DND-41 (cell line): ENCODE data around the gene MARK4.

Source experiments
- ATAC-seq: fragments of 200-7000 bp; cut with Tn5 transposase; 3 replicates; pipeline ENCODE4 v1.9.1; 2021; ENCODE audit warnings: low read depth; ENCODE audit not compliant: insufficient read depth
- DNase-seq: peaks from one replicate; pipeline ENCODE4 v3.0.0-alpha.2; 2020
- H2AFZ ChIP-seq: 2 replicates; pipeline ENCODE4 v1.6.0; 2012; ENCODE audit warnings: low read depth, low read length
- H3K27ac ChIP-seq: 2 replicates; pipeline ENCODE4 v1.5.1; 2012; ENCODE audit warnings: low read length, inconsistent platforms
- H3K27me3 ChIP-seq: fragments of 200-600 bp; sonication (generic); 2 replicates; pipeline ENCODE4 v1.6.0; 2012; ENCODE audit warnings: low read length, mild to moderate bottlenecking, inconsistent platforms; ENCODE audit not compliant: insufficient read depth, poor library complexity
- H3K36me3 ChIP-seq: 2 replicates; pipeline ENCODE4 v1.5.1; 2012; ENCODE audit warnings: low read length, inconsistent platforms; ENCODE audit not compliant: insufficient read depth
- H3K4me1 ChIP-seq: 2 replicates; pipeline ENCODE4 v1.5.1; 2012; ENCODE audit warnings: mild to moderate bottlenecking, low read length; ENCODE audit not compliant: insufficient read depth
- H3K4me2 ChIP-seq: 2 replicates; pipeline ENCODE4 v1.6.0; 2012; ENCODE audit warnings: mild to moderate bottlenecking, moderate library complexity, low read length, inconsistent platforms; ENCODE audit not compliant: insufficient read depth
- H3K4me3 ChIP-seq, 2 experiments: fragments of 200-600 bp in 1 of 2; shearing (Covaris generic) in 1 of 2; 2 replicates each; pipeline ENCODE4 v1.5.1; 2012 to 2016; ENCODE audit warnings: inconsistent platforms in 2 of 2, low read length in 2 of 2, mild to moderate bottlenecking in 2 of 2, low read depth in 1 of 2, moderate library complexity in 1 of 2
- H3K79me2 ChIP-seq: 2 replicates; pipeline ENCODE4 v1.6.0; 2012; ENCODE audit warnings: low read length, inconsistent platforms; ENCODE audit not compliant: insufficient read depth
- H3K9ac ChIP-seq: 2 replicates; pipeline ENCODE4 v1.6.0; 2012; ENCODE audit warnings: low read depth, mild to moderate bottlenecking, inconsistent platforms, low read length, moderate library complexity
- H3K9me3 ChIP-seq: 2 replicates; pipeline ENCODE4 v1.5.1; 2012; ENCODE audit warnings: low read length, moderate library complexity, mild to moderate bottlenecking, inconsistent platforms; ENCODE audit not compliant: insufficient read depth, severe bottlenecking
- H4K20me1 ChIP-seq: 2 replicates; pipeline ENCODE4 v1.6.0; 2012; ENCODE audit warnings: low read length; ENCODE audit not compliant: insufficient read depth
- EZH2 ChIP-seq: IDR thresholded peaks from 3 replicates; pipeline ENCODE4 v1.6.1; 2012; ENCODE audit warnings: borderline replicate concordance, low read depth, mild to moderate bottlenecking, moderate library complexity, low read length, inconsistent platforms; ENCODE audit not compliant: severe bottlenecking
- TF ChIP-seq, protein P1 (sequence below): IDR thresholded peaks from 2 replicates; pipeline ENCODE4 v1.5.1; 2012; ENCODE audit warnings: borderline replicate concordance, low read length, moderate library complexity, mild to moderate bottlenecking; ENCODE audit not compliant: poor library complexity, severe bottlenecking; ENCODE audit errors: extremely low read depth

Gene MARK4

DNA sequence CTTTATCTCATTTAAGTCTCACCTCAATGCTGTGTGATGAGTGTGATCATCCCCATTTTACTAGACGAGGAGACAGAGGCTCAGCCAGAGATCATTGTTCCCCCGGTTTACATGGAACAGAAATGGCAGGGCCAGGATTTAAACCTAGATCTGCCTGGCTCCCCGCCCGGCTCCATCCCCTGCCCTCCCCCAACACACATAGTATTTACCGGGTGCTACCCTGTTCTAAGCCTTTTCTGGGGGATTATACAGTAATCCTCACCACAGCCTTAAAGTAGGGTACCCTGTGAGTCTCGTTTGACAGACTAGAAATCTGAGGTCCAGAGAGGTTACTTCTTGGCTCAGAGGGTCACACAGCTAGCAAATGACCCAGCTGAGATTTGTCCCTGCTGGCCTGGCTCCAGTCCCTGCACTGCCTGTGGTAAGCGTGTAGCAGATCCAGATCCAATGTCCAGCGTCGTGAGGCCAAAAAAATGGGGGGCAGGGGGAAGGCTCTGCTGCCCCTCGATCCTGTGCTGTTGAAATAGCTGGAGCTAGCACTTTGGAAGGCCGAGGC is 85.7 kb downstream of the MARK4 start:
- Histone ChIP-seq H3K36me3 (no peaks in the 10 kb centered on the region), H3K4me2 (no peak overlapping the region), H3K79me2 (no peaks in the 10 kb centered on the region), H3K9me3 (no peaks in the 10 kb centered on the region), H3K27me3 (no peaks in the 10 kb centered on the region), H3K27ac (no peak overlapping the region), H3K9ac (no peak overlapping the region), H3K4me3 (no peak overlapping the region), H4K20me1 (no peaks in the 10 kb centered on the region), H3K4me1 (peaks cover 5% of the 10 kb centered on the region; the same call in 1 of the 2 replicates), H2AFZ (no peak overlapping the region)
- DNase-seq (no peak), ATAC-seq (no peak)
- TF ChIP-seq, protein P1, sequence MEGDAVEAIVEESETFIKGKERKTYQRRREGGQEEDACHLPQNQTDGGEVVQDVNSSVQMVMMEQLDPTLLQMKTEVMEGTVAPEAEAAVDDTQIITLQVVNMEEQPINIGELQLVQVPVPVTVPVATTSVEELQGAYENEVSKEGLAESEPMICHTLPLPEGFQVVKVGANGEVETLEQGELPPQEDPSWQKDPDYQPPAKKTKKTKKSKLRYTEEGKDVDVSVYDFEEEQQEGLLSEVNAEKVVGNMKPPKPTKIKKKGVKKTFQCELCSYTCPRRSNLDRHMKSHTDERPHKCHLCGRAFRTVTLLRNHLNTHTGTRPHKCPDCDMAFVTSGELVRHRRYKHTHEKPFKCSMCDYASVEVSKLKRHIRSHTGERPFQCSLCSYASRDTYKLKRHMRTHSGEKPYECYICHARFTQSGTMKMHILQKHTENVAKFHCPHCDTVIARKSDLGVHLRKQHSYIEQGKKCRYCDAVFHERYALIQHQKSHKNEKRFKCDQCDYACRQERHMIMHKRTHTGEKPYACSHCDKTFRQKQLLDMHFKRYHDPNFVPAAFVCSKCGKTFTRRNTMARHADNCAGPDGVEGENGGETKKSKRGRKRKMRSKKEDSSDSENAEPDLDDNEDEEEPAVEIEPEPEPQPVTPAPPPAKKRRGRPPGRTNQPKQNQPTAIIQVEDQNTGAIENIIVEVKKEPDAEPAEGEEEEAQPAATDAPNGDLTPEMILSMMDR, result no peak
- no peak for TF ChIP-seq EZH2

DNA sequence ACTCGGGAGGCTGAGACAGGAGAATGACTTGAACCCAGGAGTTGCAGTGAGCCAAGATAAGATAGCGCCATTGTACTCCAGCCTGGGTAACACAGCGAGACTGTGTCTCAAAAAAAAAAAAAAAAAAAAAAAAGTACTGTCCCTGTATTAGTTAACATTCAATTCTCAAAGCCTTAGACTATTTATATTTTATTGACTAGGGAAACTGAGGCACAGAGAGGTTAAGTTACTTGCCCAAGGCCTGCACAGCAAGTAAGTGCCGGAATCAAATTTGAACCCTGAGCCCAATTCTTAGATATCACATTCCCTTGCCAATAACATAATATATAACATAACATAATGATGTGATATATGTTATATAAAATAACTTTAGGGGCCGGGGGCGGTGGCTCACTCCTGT is 88.6 kb downstream of the MARK4 start:
- H2AFZ ChIP-seq, result no peak overlapping the region
- no peak overlapping the region for H3K4me3 ChIP-seq
- no peaks in the 10 kb centered on the region for H3K36me3 ChIP-seq
- H3K4me2 ChIP-seq, result no peak overlapping the region
- DNase-seq (no peak), ATAC-seq (no peak)
- no peaks in the 10 kb centered on the region for H3K27me3 ChIP-seq
- H3K4me1 ChIP-seq, result peaks cover 5% of the 10 kb centered on the region; the same call in 1 of the 2 replicates
- TF ChIP-seq, protein P1, result no peak
- no peak for TF ChIP-seq EZH2
- no peak overlapping the region for H3K9ac ChIP-seq
- no peak overlapping the region for H3K27ac ChIP-seq
- no peaks in the 10 kb centered on the region for H3K9me3 ChIP-seq
- no peaks in the 10 kb centered on the region for H3K79me2 ChIP-seq
- no peaks in the 10 kb centered on the region for H4K20me1 ChIP-seq

- no peak within 1 kb of the TSS for H3K4me2 ChIP-seq
- ATAC-seq (no peak), DNase-seq (no peak)
- no peak within 1 kb of the TSS for H3K27ac ChIP-seq
- H3K4me1 ChIP-seq, result peaks cover 5% of the 10 kb centered on the region; the same call in 1 of the 2 replicates
- no peaks in the 10 kb centered on the region for H3K9me3 ChIP-seq
- no peak for TF ChIP-seq EZH2
- no peaks in the 10 kb centered on the region for H3K36me3 ChIP-seq
- no peak within 1 kb of the TSS for H3K9ac ChIP-seq
- no peaks in the 10 kb centered on the region for H4K20me1 ChIP-seq
- no peak within 1 kb of the TSS for H2AFZ ChIP-seq
- no peak within 1 kb of the TSS for H3K4me3 ChIP-seq
- no peaks in the 10 kb centered on the region for H3K79me2 ChIP-seq
- H3K27me3 ChIP-seq, result no peaks in the 10 kb centered on the region
Measured at GRCh38 chr19:45340232-45340898, 89.3 kb downstream of the MARK4 start, which contains the start of gene KLC3. KLC3 (plus strand) TSS chr19:45340750; CDS start chr19:45345542, 4,792 bp downstream.

DNA sequence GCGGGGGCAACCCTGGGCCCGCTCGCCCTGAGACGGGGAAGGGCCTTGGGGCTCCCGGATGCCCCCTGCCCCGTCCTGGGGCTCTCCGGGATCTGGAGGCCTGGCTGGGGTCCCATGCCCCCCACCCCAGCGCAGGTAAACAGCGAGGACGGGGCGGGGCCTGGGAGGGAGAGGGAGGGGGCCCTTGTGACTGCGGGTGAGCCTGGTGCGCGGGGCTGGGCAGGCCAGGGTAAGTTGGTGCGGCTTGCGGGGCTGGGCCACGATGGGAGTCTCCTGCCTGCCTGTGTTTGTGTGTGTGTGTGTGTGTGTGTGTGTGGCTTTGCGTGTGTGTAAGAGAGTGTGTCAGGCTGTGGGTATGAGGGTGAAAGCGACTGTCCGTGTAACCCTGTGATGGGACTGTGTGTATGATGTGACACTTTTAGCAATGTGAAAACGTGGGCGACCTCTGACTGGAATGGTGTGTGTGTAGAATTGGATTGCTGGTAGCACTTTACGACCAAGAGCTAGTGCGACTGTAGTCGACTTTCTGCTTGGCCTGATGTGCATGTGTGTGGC is 89.9 kb downstream of the MARK4 start:
- Histone ChIP-seq H3K27ac (no peak overlapping the region), H3K4me3 (no peak overlapping the region), H3K36me3 (no peaks in the 10 kb centered on the region), H3K9me3 (no peaks in the 10 kb centered on the region), H3K27me3 (no peaks in the 10 kb centered on the region), H4K20me1 (no peaks in the 10 kb centered on the region), H3K9ac (no peak overlapping the region), H3K4me2 (no peak overlapping the region), H3K4me1 (peaks cover 5% of the 10 kb centered on the region; the same call in 1 of the 2 replicates), H2AFZ (no peak overlapping the region), H3K79me2 (no peaks in the 10 kb centered on the region)
- TF ChIP-seq EZH2, result no peak
- TF ChIP-seq, protein P1, result no peak
- DNase-seq (no peak), ATAC-seq (no peak)
